Measurements from ENCODE around the gene SIRPG. TPM values are rescaled to one million over a fixed set of nuclear protein-coding genes. Genes with fewer than 3 reads are reported as not detected.
"Not testable (repeated sequence)": the region's sequence is repeated elsewhere in the genome, so short reads cannot be mapped to it uniquely, and the experiment has no call there.

SIRPG gene
- total RNA-seq, 1 donor from 2014 or later: not detected

DNA sequence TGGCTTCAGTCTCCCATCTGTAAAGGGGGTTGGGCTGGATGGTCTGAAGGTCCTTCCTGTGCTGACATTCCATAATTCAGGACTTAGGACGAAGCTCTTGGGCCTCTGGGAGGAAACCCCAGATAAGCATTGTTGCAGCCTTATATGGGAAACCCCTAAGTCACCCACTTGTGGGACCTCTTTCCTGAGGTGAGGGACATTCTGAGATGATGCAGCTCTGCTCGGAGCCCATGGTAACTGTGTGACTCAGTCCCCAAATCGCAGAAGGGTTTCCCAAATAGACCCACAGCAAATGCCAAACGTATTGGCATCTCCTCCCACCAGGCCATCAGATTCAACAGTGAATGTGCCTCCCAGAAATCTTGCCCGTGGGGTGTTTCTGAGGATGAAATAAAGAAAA lies 47.2 kb downstream of the SIRPG start:
- not testable (repeated sequence) for DNase-seq (ENCODE audit: extremely low read depth, low read depth, low spot score)

DNA sequence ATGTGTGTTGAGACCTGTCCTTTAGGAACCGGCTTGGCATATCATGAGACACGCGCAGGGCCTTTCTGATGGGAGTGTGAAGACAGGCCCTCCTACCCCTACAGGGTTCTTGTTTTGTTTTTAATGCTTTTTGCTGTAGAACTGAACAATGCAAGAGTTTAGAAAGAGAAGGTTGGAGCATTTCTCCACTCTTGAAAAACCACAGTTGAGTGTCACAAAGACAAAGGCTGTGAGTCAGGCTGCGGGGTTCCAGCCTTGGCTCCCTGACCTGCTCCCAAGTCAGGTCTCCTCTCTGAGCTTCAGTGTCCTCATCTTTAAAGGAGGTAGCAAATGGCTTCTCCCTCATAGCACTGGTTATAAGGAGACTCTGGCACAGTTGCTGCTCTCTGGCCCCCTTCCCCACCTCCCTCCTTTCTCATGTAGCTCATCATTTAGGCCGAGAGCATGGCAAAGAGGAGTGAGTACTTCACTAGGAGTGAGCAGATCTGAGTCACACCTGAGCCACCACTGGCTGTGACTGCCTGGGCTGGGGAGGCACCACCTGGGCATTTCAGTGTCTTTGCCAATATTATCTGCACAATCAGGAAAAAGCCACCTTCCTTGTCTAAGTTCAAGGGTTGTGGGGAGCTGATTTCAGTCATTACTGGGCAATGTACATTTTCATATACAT lies 48.8 kb downstream of the SIRPG start:
- not testable (repeated sequence) for DNase-seq (ENCODE audit: extremely low read depth, low read depth, low spot score)

DNA sequence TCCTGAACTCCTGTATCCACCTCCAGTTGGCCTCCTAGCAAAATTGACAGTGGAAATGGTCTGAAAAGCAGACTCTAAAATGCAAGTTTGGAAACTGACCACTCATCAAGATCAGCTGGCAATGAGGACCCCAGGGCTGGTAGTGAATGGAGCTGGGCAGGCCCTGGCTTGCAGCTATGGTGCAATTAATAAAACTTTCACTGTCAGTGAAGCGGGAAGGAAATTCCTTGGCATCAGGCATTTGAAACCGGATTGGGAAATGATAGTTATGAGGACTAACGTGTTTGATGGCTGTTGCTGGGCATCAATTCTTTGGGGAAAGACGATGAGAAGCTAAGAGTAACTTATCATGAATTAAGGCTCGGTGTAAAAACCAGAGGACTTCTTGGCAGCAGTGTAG lies 56.8 kb downstream of the SIRPG start:
- DNase-seq (ENCODE audit: extremely low read depth, low read depth, low spot score): no peak

DNA sequence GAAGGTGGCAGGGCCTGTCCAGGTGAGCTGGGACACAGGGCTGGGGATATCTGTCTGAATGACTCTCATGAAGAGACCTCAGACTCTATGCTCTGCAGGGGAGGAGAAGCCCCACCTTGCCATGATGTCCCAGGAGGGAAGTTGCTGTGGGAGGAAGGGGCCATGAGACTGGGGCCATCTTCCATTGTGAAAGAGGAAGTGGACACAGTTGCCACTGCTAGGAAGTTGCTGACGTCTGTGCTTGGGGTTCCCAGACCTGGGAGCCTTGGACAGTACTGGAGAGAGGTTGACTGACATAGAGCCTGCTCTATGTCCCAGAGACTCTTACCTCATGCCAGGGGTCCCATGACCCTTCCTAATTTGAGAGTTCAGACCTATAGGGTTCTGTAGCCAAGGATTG lies 62.2 kb downstream of the SIRPG start:
- no peak for DNase-seq (ENCODE audit: extremely low read depth, low read depth, low spot score)

DNA sequence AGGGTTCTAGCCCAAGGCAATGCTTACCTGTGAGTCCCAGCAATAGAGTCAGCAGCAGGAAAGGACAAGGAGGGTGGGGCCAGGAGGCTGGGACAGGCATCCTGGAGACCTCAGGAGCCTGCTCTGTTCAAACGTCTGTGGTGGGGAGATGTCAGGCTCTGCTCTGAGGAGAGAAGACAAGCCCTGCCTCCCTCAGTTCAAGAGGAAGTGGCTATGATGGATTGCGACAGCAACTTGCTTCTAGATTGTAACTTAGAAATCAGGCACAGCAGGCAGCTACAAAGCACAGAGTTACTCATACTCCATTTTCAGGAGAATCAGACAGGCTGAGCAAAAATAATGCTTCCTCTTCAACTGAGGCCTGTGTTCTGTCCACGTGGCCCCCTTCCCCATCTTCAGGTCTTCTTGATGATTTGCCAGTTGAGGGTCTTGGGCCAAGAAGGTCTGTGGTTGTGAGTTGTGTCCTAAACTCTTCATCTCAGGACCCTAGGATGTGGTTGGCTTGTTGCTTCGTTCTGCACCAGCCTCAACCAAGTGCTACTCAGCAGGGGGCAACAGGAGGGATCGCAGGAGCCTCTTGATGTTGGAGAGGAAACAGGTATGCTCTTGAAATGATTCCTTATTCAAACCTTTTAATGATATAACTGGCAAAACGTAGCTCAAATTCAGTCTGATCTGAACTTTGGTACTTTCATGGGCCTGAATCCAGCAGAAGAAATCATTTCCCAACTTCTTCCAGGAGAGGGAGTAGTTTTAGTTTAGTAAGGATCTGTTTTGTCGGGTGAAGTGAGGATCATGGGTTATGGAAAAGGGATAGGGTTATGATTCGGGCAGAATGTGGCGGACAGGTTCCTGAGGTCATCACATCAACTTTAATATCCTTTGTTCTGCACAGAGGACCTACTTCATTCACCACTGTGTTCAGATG lies 68.8 kb downstream of the SIRPG start:
- DNase-seq (ENCODE audit: extremely low read depth, low read depth, low spot score): no peak

DNA sequence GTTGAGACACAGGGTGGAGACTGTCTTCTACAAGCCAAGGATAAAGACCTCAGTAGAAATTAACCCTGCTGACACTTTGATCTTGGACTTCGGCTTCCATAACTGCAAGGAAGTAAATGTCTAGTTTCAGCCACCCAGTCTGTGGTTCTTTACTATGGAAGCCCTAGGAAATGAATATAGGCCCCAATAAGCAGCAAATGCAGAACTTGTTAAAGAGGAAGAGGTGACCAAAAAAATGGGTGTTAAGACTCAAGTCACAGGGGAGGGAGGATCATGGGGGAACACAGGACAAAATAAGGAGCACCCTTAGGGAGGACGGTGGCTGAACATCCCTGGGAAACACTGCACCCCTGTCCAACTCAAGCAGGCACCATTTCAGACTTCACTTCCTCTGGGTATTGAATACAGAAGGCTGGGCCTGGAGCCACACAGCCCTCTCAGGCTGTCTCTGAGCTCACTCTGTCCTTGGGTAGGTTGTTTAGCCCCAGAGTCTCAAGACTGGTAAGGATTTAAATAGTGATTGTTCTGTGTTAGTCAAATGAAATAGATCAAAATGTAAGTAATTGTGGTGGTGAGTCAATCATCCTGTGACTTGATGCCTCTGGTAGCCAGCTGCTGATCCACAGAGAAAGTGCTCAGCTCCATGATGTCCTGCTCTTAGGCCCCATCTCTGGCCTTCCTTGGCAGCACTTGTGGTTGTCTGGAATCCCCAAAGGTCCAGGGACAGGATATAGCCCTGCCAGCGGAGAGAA lies 69.6 kb downstream of the SIRPG start:
- no peak for DNase-seq (ENCODE audit: extremely low read depth, low read depth, low spot score)

DNA sequence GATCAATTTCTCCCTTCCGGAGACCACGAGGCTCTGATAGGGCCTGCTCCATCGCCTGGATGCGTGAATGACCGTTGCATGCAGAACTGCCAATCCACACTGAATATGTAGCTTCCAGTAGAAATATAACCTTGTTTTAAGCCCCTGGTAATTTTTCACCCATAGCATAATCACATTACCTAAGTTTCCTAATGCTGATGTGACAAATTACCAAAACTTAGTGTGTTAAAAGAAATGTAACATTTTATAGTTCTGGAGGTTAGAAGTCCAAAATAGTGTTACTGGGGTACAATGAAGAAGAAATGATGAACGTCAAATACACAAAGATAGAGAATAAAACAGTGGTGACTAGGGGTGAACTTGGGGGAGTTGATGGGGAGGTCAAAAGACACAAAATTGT lies 78.1 kb downstream of the SIRPG start:
- DNase-seq (ENCODE audit: extremely low read depth, low read depth, low spot score): no peak

Other genes with a start within 250 kb of the SIRPG start
- 53.9 and 74.2 TPM in 2 replicates for gene NSFL1C, start 190.9 kb downstream of the SIRPG start, total RNA-seq
- gene SIRPB2, start 166.4 kb downstream of the SIRPG start, total RNA-seq: 0.97 and 15.8 TPM in 2 replicates
- gene SIRPD, start 100.1 kb downstream of the SIRPG start, total RNA-seq: 0.19 TPM in 1 of 2 replicates, not detected in the other
- gene SIRPB1, start 37.8 kb downstream of the SIRPG start, total RNA-seq: 4.1 and 5.0 TPM in 2 replicates
- 34.8 and 35.6 TPM in 2 replicates for gene SIRPA, start 237.6 kb upstream of the SIRPG start, total RNA-seq